K562 (cell line): ENCODE measurements around the gene BCL2L13. TPM values are rescaled to one million over a fixed set of nuclear protein-coding genes. Genes with fewer than 3 reads are reported as not detected.

Experiments
- ARNT ChIP-seq, 2 experiments: fragments of 450-650 bp; IDR thresholded peaks; 2 replicates each; pipeline ENCODE4 v1.6.1; 2016; ENCODE audit warnings: mild to moderate bottlenecking in 1 of 2
- BCOR ChIP-seq: fragments of 450-650 bp; IDR thresholded peaks from 2 replicates; pipeline ENCODE4 v1.6.1; 2016
- CEBPZ ChIP-seq: fragments of 150-350 bp; IDR thresholded peaks from 2 replicates; pipeline ENCODE4 v1.6.1; 2014; ENCODE audit warnings: low read depth, mild to moderate bottlenecking, low read length, borderline replicate concordance
- CREM ChIP-seq: IDR thresholded peaks from 2 replicates; pipeline ENCODE4 v1.6.1; 2014; ENCODE audit warnings: antibody characterized with exemption, low read depth
- CUX1 ChIP-seq: fragments of 200-800 bp; sonication (Bioruptor generic); IDR thresholded peaks from 2 replicates; pipeline ENCODE4 v1.6.1; 2016; ENCODE audit warnings: missing genetic modification characterization, missing compliant biosample characterization
- FOXA1 ChIP-seq: fragments of 450-650 bp; IDR thresholded peaks from 2 replicates; pipeline ENCODE4 v1.6.1; 2016; ENCODE audit warnings: mild to moderate bottlenecking, borderline replicate concordance
- FOXO4 ChIP-seq: fragments of 450-650 bp; formaldehyde crosslinking; IDR thresholded peaks from 2 replicates; pipeline ENCODE4 v1.4.0; 2020; ENCODE audit warnings: mild to moderate bottlenecking, moderate library complexity
- GATAD2A ChIP-seq: fragments of 450-650 bp; IDR thresholded peaks from 2 replicates; pipeline ENCODE4 v1.6.1; 2017
- NFIC ChIP-seq: fragments of 450-650 bp; IDR thresholded peaks from 2 replicates; pipeline ENCODE4 v1.6.1; 2017; ENCODE audit warnings: mild to moderate bottlenecking, inconsistent platforms
- POLR2H ChIP-seq: IDR thresholded peaks from 2 replicates; pipeline ENCODE4 v1.6.1; 2016; ENCODE audit warnings: missing genetic modification characterization, low read depth, mild to moderate bottlenecking, control low read depth, missing compliant biosample characterization, moderate library complexity
- PTBP1 ChIP-seq: fragments of 200-400 bp; formaldehyde crosslinking; IDR thresholded peaks from 2 replicates; pipeline ENCODE4 v1.6.1; 2017; ENCODE audit warnings: low read depth, low read length
- PURB ChIP-seq: sonication (generic); formaldehyde crosslinking; IDR thresholded peaks from 2 replicates; pipeline ENCODE4 v1.9.0; 2021; ENCODE audit warnings: low read depth, mild to moderate bottlenecking, missing genetic modification reagents
- SLC30A9 ChIP-seq: fragments of 250-450 bp; sonication (Bioruptor Pico); IDR thresholded peaks from 2 replicates; pipeline ENCODE4 v1.8.0; 2022; ENCODE audit warnings: mild to moderate bottlenecking, moderate library complexity
- SMARCA5 ChIP-seq: fragments of 450-650 bp; IDR thresholded peaks from 2 replicates; pipeline ENCODE4 v1.6.1; 2016
- SREBF1 ChIP-seq: fragments of 150-350 bp; IDR thresholded peaks from 2 replicates; pipeline ENCODE4 v1.6.1; 2014; ENCODE audit warnings: antibody characterized with exemption, low read depth, low read length, borderline replicate concordance
- TFAM ChIP-seq: fragments of 250-450 bp; sonication (Bioruptor Pico); conservative IDR thresholded peaks from 2 replicates; pipeline ENCODE4 v1.5.0; 2021; ENCODE audit warnings: mild to moderate bottlenecking, moderate library complexity
- XRCC3 ChIP-seq: fragments of 450-650 bp; IDR thresholded peaks from 2 replicates; pipeline ENCODE4 v1.6.1; 2017; ENCODE audit warnings: mild to moderate bottlenecking, moderate library complexity
- ZBTB43 ChIP-seq: sonication (generic); formaldehyde crosslinking; IDR thresholded peaks from 2 replicates; pipeline ENCODE4 v1.8.0; 2023; ENCODE audit warnings: mild to moderate bottlenecking, missing genetic modification reagents
- ZNF12 ChIP-seq: sonication (generic); formaldehyde crosslinking; IDR thresholded peaks from 2 replicates; pipeline ENCODE4 v1.4.0; 2020; ENCODE audit warnings: mild to moderate bottlenecking, missing genetic modification reagents
- ZNF253 ChIP-seq: fragments of 250-450 bp; sonication (Bioruptor Pico); conservative IDR thresholded peaks from 2 replicates; pipeline ENCODE4 v1.6.1; 2021; ENCODE audit warnings: mild to moderate bottlenecking
- polyA plus RNA-seq, 8 experiments: library from polyadenylated mRNA; depleted of rRNA in 4 of 8; stranded (reverse) in 5 of 8; unstranded in 3 of 8; fragments of >200 nt; fragmentation: Nextera tagmentation in 2 of 8; fragmentation: Illumina TruSeq in 1 of 8; extraction: Ambion mirVana in 2 of 8; extraction: Trizol in 1 of 8; gene quantifications; 2 replicates each; pipeline versions ENCODE4 v1.2.1 to v1.2.3, GENCODE V29; 2011 to 2014; ENCODE audit warnings: inconsistent platforms in 1 of 8, missing spikeins in 1 of 8
- total RNA-seq, 7 experiments: library from RNA; depleted of rRNA in 6 of 7; stranded (reverse); fragments of >200 nt in 6 of 7; fragmentation: Illumina TruSeq in 2 of 7; extraction: Trizol in 2 of 7; gene quantifications; 2 replicates each; pipeline versions ENCODE4 v1.2.1 to v1.2.3, GENCODE V29; 2011 to 2021; ENCODE audit warnings: low replicate concordance in 1 of 7

Gene BCL2L13
- total and polyA plus RNA-seq, 9 of the 15 experiments (the other 6 are each of a cell fraction or from before 2014, with no cell fraction given): 41.5 to 63.4 (median 56.5) TPM

GRCh38 chr22:17633998-17634323 is 4.6 kb upstream of the BCL2L13 start (continued):
- TF ChIP-seq CEBPZ: no peak
- TF ChIP-seq CUX1 (CRISPR knock-in tag): no peak
- TF ChIP-seq NFIC: no peak
- no peak for TF ChIP-seq ZBTB43 (CRISPR knock-in tag)
- TF ChIP-seq SMARCA5: 0 out of 2 replicates have a peak, but pooled peaks have one; percentile 20
- TF ChIP-seq PTBP1: no peak
- 0 out of 2 replicates have a peak, but pooled peaks have one; percentile 34 for TF ChIP-seq GATAD2A
- TF ChIP-seq PURB: no peak
- TF ChIP-seq SREBF1: no peak
- TF ChIP-seq ZNF253: no peak
- TF ChIP-seq SLC30A9: no peak
- TF ChIP-seq TFAM (CRISPR knock-in tag): no peak
- 0 out of 4 replicates have a peak, but pooled peaks of 1 of the 2 experiments have one; percentile 0 for TF ChIP-seq ARNT (IDR thresholded peaks at IDR 0.05)
- no peak for TF ChIP-seq FOXO4 (CRISPR knock-in tag)
- no peak for TF ChIP-seq CREM
- TF ChIP-seq POLR2H (tag): no peak
- TF ChIP-seq ZNF12: no peak
- TF ChIP-seq BCOR: peak; percentile 28; the same call in 1 of the 2 replicates
- TF ChIP-seq FOXA1: no peak
- TF ChIP-seq XRCC3: no peak
